Right lobe of liver (tissue), 6 donors: ENCODE results near the gene KRTAP3-2. TPM values are rescaled to one million over a fixed set of nuclear protein-coding genes. Genes with fewer than 3 reads are reported as not detected.

Source experiments
- ATAC-seq, 4 donors: fragments of 200-7000 bp; cut with Tn5 transposase; one replicate each; pipeline ENCODE4 v1.9.1; 2020; ENCODE audit warnings: mild to moderate bottlenecking in 4 of 4, moderate library complexity in 4 of 4
- DNase-seq, 3 donors: peaks; one replicate each; pipeline ENCODE4 v3.0.0-alpha.2; 2020
- H3K27ac ChIP-seq, 3 donors: fragments of 200-600 bp; one replicate each; pipeline ENCODE4 v1.8.0; 2022
- H3K27me3 ChIP-seq, 2 donors: fragments of 200-600 bp; one replicate each; pipeline ENCODE4 v1.8.0; 2022
- H3K36me3 ChIP-seq, 4 donors: fragments of 200-600 bp; sonication (generic) in 1 of 4; one replicate each; pipeline versions ENCODE4 v1.5.1 to v1.8.0; 2017 to 2022; ENCODE audit warnings: control low read depth in 1 of 4
- H3K4me1 ChIP-seq, 4 donors: fragments of 200-600 bp; sonication (generic) in 1 of 4; one replicate each; pipeline versions ENCODE4 v1.5.1 to v1.8.0; 2017 to 2022; ENCODE audit warnings: control low read depth in 1 of 4
- H3K4me3 ChIP-seq, 3 donors: fragments of 200-600 bp; one replicate each; pipeline ENCODE4 v1.8.0; 2022
- H3K9me3 ChIP-seq, 4 donors: fragments of 200-600 bp; sonication (generic) in 1 of 4; one replicate each; pipeline versions ENCODE4 v1.5.1 to v1.8.0; 2017 to 2022; ENCODE audit warnings: control low read depth in 1 of 4
- POLR2A ChIP-seq: fragments of 450-650 bp; IDR thresholded peaks from one replicate; pipeline ENCODE4 v1.6.1; 2017; ENCODE audit warnings: antibody characterized with exemption, mild to moderate bottlenecking
- WGBS: methylation state at CpG from one replicate; pipeline ENCODE4 v1.1.6; 2018; ENCODE audit warnings: low coverage, low lambda C conversion rate; ENCODE audit not compliant: insufficient coverage; ENCODE audit errors: missing lambda C conversion rate; 5-methylcytosine and 5-hydroxymethylcytosine counted together
- intact Hi-C, 2 donors: fragments of 100-400 bp; cut with DNase I; formaldehyde crosslinking; loops; one replicate each; pipeline versions ENCODE4 v1.11.2 to v1.14.1; 2022
- total RNA-seq, 6 experiments: library from RNA; depleted of rRNA in 2 of 6; stranded (reverse); fragments of >200 nt in 2 of 6; fragmentation: NEBNext Ultra II Directional in 3 of 6; extraction: Animal tissue kit (Norgen Biotek cat#: 25700) in 3 of 6; gene quantifications; one replicate each; pipeline versions ENCODE4 v1.1.0 to v1.2.4, GENCODE V29; 2016 to 2023
- TF ChIP-seq, protein P1 (sequence below), 4 donors: fragments of 200-600 bp in 3 of 4; fragments of 450-650 bp in 1 of 4; IDR thresholded peaks; one replicate each; pipeline versions ENCODE4 v1.5.1 to v1.8.0; 2016 to 2022; ENCODE audit warnings: antibody characterized with exemption in 4 of 4, mild to moderate bottlenecking in 2 of 4
- donor health status: DM: no; HTN: yes; CAD: no.
- donor health status: DM: no; HTN: no; CAD: no.
- donor health status: DM: no; HTN: no; CAD: no.
- donor health status: DM: no; HTN: yes; CAD: no.
- donor health status: DM: no; HTN: yes; CAD: no.

KRTAP3-2 gene
- total RNA-seq, 6 experiments from 2014 or later, result not detected

DNA sequence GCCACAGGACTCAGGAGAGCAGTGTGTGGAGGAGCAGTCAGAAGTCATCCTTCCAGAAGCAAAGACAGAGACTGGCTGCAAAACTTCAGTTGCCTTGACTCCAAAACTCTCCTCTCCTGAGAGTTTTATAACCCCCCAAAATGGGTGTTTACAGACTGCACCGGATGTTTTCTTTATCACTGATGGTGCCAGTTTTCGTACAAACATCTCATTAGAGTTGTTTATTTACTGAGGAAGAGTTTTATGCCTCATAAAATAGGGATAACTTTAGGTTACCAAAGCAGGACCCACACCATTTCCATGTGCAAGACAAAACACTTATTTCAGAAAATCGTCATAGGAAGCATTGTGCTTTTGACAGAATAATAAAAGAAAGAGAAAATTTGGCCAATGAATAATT lies 15.5 kb downstream of the KRTAP3-2 start, which contains the start of gene KRT40:
Gene KRT40 (minus strand): TSS at position 101 of the 400 bp plus-strand sequence. CDS start 53 bp downstream, at position 48.
- Histone ChIP-seq H3K4me1 (no peaks in the 10 kb centered on the region), H3K27me3 (no peaks in the 10 kb centered on the region), H3K36me3 (no peaks in the 10 kb centered on the region), H3K9me3 (no peaks in the 10 kb centered on the region), H3K27ac (no peak within 1 kb of the TSS), H3K4me3 (no peak within 1 kb of the TSS)
- no peak for DNase-seq
- TF ChIP-seq, protein P1, sequence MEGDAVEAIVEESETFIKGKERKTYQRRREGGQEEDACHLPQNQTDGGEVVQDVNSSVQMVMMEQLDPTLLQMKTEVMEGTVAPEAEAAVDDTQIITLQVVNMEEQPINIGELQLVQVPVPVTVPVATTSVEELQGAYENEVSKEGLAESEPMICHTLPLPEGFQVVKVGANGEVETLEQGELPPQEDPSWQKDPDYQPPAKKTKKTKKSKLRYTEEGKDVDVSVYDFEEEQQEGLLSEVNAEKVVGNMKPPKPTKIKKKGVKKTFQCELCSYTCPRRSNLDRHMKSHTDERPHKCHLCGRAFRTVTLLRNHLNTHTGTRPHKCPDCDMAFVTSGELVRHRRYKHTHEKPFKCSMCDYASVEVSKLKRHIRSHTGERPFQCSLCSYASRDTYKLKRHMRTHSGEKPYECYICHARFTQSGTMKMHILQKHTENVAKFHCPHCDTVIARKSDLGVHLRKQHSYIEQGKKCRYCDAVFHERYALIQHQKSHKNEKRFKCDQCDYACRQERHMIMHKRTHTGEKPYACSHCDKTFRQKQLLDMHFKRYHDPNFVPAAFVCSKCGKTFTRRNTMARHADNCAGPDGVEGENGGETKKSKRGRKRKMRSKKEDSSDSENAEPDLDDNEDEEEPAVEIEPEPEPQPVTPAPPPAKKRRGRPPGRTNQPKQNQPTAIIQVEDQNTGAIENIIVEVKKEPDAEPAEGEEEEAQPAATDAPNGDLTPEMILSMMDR (IDR thresholded peaks at IDR 0.05), result no peak
- no peak for TF ChIP-seq POLR2A
- WGBS, result 18% methylated on average over 3 of the region's 3 CpGs
- no peak for ATAC-seq
- intact Hi-C loops, result no loop called here

DNA sequence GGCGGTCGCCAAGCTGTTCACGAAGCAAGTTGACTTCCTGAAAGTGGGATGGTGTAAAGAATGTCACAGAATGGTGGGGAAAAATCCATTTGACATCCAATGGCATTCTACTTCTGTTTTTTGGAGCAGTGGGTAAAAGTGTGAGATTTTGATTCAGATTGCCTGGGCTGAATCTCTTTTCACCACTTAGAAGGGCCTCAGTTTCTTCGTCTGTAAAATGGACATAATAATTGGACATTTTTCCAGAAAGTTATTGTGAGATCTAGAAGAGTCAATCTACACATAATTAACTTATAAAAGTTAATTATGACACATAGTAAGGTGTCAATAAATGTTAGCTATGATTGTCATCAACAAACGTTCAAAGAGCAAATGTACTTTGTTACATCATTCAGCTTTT lies 18.6 kb downstream of the KRTAP3-2 start:
- 35% methylated on average over 4 of the region's 5 CpGs for WGBS
- TF ChIP-seq, protein P1 (IDR thresholded peaks at IDR 0.05), result no peak
- TF ChIP-seq POLR2A, result no peak
- Histone ChIP-seq H3K4me3 (no peak overlapping the region), H3K27me3 (no peaks in the 10 kb centered on the region), H3K27ac (no peak overlapping the region), H3K9me3 (no peaks in the 10 kb centered on the region), H3K36me3 (no peaks in the 10 kb centered on the region), H3K4me1 (no peaks in the 10 kb centered on the region)
- intact Hi-C loops, result no loop called here
- ATAC-seq, result no peak
- no peak for DNase-seq

DNA sequence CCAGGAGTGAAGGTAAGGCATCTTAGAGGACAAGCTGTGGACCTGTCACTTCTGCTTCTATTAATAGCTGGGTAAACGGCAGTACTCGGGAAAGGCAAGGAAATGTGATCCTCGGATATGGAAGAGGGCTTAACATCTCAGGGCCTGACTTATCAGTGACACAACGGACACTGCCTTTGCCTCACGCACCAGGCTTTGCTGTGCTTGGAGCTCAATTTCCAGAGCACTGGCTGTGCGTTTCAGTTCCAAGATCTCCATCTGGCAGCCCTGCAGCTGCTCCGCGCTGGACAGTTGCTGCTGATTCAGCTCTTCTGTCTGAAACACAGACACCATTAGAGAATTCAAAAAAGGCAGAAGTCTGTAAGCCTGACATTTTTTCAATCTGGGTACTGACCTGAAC lies 19.1 kb downstream of the KRTAP3-2 start:
- intact Hi-C loops, result no loop called here
- H3K4me1 ChIP-seq, result no peaks in the 10 kb centered on the region
- no peak overlapping the region for H3K4me3 ChIP-seq
- H3K27ac ChIP-seq, result no peak overlapping the region
- TF ChIP-seq POLR2A, result no peak
- TF ChIP-seq, protein P1 (IDR thresholded peaks at IDR 0.05), result no peak
- H3K27me3 ChIP-seq, result no peaks in the 10 kb centered on the region
- no peaks in the 10 kb centered on the region for H3K36me3 ChIP-seq
- DNase-seq (no peak), ATAC-seq (no peak)
- H3K9me3 ChIP-seq, result no peaks in the 10 kb centered on the region
- 39% methylated on average over 8 of the region's 8 CpGs for WGBS

DNA sequence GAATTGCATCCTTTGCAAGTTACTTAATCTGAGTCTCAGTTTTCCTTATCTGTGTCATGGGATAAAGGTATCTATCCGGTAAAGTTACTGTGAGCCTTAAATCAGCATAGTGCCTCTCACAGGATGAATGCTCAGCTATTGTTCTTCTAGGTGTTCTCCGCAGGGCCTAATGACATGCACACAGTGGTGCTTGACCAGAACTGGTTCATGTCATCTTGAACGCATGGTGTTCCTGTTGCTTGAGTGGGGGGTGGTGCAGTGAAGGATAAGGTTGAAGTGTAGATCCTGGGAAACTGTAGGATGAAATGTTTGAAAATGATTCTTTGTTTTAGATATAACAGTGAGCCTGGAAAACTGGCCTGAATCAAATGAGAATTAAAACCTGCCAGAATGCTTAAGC lies 19.6 kb downstream of the KRTAP3-2 start:
- Histone ChIP-seq H3K4me1 (no peaks in the 10 kb centered on the region), H3K27ac (no peak overlapping the region), H3K36me3 (no peaks in the 10 kb centered on the region), H3K4me3 (no peak overlapping the region), H3K27me3 (no peaks in the 10 kb centered on the region), H3K9me3 (no peaks in the 10 kb centered on the region)
- intact Hi-C loops, result no loop called here
- 79% methylated on average over 3 of the region's 3 CpGs for WGBS
- TF ChIP-seq, protein P1 (IDR thresholded peaks at IDR 0.05), result no peak
- TF ChIP-seq POLR2A, result no peak
- no peak for ATAC-seq
- no peak for DNase-seq
